Astrocyte (in vitro differentiated cells and primary cell): ENCODE results near the gene STYK1. TPM values are rescaled to one million over a fixed set of nuclear protein-coding genes. Genes with fewer than 3 reads are reported as not detected.
"Not testable (repeated sequence)": the region's sequence is repeated elsewhere in the genome, so short reads cannot be mapped to it uniquely, and the experiment has no call there.

Source experiments
- DNase-seq: peaks from one replicate; pipeline ENCODE4 v3.0.0-alpha.2; 2010; ENCODE audit warnings: low read depth
- FAIRE-seq: peaks from 2 replicates; lab custom pipeline; 2011; peaks lifted over from hg19 to GRCh38; lab: Jason Lieb, UNC
- H2AFZ ChIP-seq: 2 replicates; pipeline ENCODE4 v1.6.0; 2012; ENCODE audit warnings: low read depth, low read length, inconsistent platforms
- H3K27ac ChIP-seq: 2 replicates; pipeline ENCODE4 v1.5.1; 2011; ENCODE audit warnings: low read depth, low read length, inconsistent platforms
- H3K27me3 ChIP-seq: 2 replicates; pipeline ENCODE4 v1.6.0; 2011; ENCODE audit warnings: low read length, inconsistent platforms; ENCODE audit not compliant: insufficient read depth
- H3K36me3 ChIP-seq: 2 replicates; pipeline ENCODE4 v1.5.1; 2011; ENCODE audit warnings: low read length, inconsistent platforms; ENCODE audit not compliant: insufficient read depth
- H3K4me1 ChIP-seq: 2 replicates; pipeline ENCODE4 v1.5.1; 2011; ENCODE audit warnings: low read length, inconsistent platforms; ENCODE audit not compliant: insufficient read depth
- H3K4me2 ChIP-seq: 2 replicates; pipeline ENCODE4 v1.6.0; 2012; ENCODE audit warnings: low read length, inconsistent platforms
- H3K4me3 ChIP-seq: 2 replicates; pipeline ENCODE4 v1.5.1; 2011; ENCODE audit warnings: low read depth, mild to moderate bottlenecking, low read length, inconsistent platforms; ENCODE audit not compliant: insufficient read depth
- H3K79me2 ChIP-seq: 2 replicates; pipeline ENCODE4 v1.6.0; 2012; ENCODE audit warnings: mild to moderate bottlenecking, low read length, inconsistent platforms; ENCODE audit not compliant: insufficient read depth
- H3K9ac ChIP-seq: 2 replicates; pipeline ENCODE4 v1.6.0; 2012; ENCODE audit warnings: mild to moderate bottlenecking, low read length, inconsistent platforms
- H3K9me3 ChIP-seq: 2 replicates; pipeline ENCODE4 v1.5.1; 2012; ENCODE audit warnings: low read depth, mild to moderate bottlenecking, low read length, inconsistent platforms; ENCODE audit not compliant: insufficient read depth
- H4K20me1 ChIP-seq: 2 replicates; pipeline ENCODE4 v1.6.0; 2012; ENCODE audit warnings: low read length, inconsistent platforms; ENCODE audit not compliant: insufficient read depth
- H3K27ac Mint-ChIP-seq: one replicate; pipeline ENCODE4 v1.8.0; 2021; ENCODE audit warnings: mild to moderate bottlenecking, mixed read lengths; ENCODE audit not compliant: unreplicated experiment
- H3K27me3 Mint-ChIP-seq: one replicate; pipeline ENCODE4 v1.8.0; 2021; ENCODE audit warnings: low read depth, mixed read lengths; ENCODE audit not compliant: unreplicated experiment
- H3K36me3 Mint-ChIP-seq: one replicate; pipeline ENCODE4 v1.8.0; 2021; ENCODE audit warnings: low read depth, mixed read lengths; ENCODE audit not compliant: unreplicated experiment
- H3K4me1 Mint-ChIP-seq: one replicate; pipeline ENCODE4 v1.8.0; 2021; ENCODE audit warnings: low read depth, mixed read lengths; ENCODE audit not compliant: unreplicated experiment
- H3K4me3 Mint-ChIP-seq: one replicate; pipeline ENCODE4 v1.8.0; 2021; ENCODE audit warnings: mild to moderate bottlenecking, moderate library complexity, mixed read lengths; ENCODE audit not compliant: unreplicated experiment
- H3K9me3 Mint-ChIP-seq: one replicate; pipeline ENCODE4 v1.8.0; 2021; ENCODE audit warnings: mild to moderate bottlenecking, mixed read lengths; ENCODE audit not compliant: unreplicated experiment
- EZH2 ChIP-seq: IDR thresholded peaks from 2 replicates; pipeline ENCODE4 v1.6.1; 2012; ENCODE audit warnings: mild to moderate bottlenecking, low read length, inconsistent platforms; ENCODE audit not compliant: insufficient read depth
- total RNA-seq: library from RNA; stranded (reverse); gene quantifications from 2 replicates; pipeline ENCODE4 v1.2.1, GENCODE V29; 2021
- TF ChIP-seq, protein P1 (sequence below): IDR thresholded peaks from 2 replicates; pipeline ENCODE4 v1.5.1; 2011; ENCODE audit warnings: low read depth, mild to moderate bottlenecking, inconsistent platforms, low read length, moderate library complexity; ENCODE audit not compliant: insufficient read depth

STYK1 gene
- total RNA-seq, 1 donor from 2014 or later, result 2.9 TPM

DNA sequence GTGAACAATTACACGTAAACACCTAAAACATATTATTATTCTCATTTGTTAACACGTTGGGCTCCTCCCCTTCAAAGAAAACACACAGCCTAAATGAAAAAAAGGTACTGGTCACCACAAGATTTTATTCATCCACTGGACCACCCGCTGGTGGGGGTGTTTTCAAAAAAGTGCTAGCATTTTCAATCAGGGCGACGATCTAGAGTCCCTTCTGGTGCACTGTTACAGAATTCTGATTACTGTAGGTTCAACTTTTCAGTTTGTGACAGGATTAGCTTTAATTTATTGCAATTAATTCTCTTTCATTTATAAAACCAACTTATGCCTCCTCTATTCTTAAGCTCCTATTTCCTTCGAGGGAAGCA lies 60.9 kb downstream of the STYK1 start:
- no peaks in the 10 kb centered on the region for H3K27me3 ChIP-seq
- no peak for FAIRE-seq
- H3K4me1 Mint-ChIP-seq, result peaks cover 13% of the 10 kb centered on the region
- H3K27ac Mint-ChIP-seq, result peak overlapping the region; percentile 99
- peak overlapping the region; percentile 78 for H3K4me3 ChIP-seq
- peaks cover 10% of the 10 kb centered on the region for H3K4me1 ChIP-seq
- peak overlapping the region; percentile 97 for H3K27ac ChIP-seq
- peak overlapping the region; percentile 98 for H3K4me3 Mint-ChIP-seq
- H3K9ac ChIP-seq, result peak overlapping the region; percentile 94
- peaks cover 14% of the 10 kb centered on the region for H3K36me3 ChIP-seq
- no peaks in the 10 kb centered on the region for H3K36me3 Mint-ChIP-seq
- peak overlapping the region; percentile 79 for H2AFZ ChIP-seq
- no peaks in the 10 kb centered on the region for H3K9me3 Mint-ChIP-seq
- H3K79me2 ChIP-seq, result peaks cover 28% of the 10 kb centered on the region
- no peaks in the 10 kb centered on the region for H3K9me3 ChIP-seq
- TF ChIP-seq, protein P1, sequence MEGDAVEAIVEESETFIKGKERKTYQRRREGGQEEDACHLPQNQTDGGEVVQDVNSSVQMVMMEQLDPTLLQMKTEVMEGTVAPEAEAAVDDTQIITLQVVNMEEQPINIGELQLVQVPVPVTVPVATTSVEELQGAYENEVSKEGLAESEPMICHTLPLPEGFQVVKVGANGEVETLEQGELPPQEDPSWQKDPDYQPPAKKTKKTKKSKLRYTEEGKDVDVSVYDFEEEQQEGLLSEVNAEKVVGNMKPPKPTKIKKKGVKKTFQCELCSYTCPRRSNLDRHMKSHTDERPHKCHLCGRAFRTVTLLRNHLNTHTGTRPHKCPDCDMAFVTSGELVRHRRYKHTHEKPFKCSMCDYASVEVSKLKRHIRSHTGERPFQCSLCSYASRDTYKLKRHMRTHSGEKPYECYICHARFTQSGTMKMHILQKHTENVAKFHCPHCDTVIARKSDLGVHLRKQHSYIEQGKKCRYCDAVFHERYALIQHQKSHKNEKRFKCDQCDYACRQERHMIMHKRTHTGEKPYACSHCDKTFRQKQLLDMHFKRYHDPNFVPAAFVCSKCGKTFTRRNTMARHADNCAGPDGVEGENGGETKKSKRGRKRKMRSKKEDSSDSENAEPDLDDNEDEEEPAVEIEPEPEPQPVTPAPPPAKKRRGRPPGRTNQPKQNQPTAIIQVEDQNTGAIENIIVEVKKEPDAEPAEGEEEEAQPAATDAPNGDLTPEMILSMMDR, result no peak
- no peak for TF ChIP-seq EZH2
- H3K27me3 Mint-ChIP-seq, result no peaks in the 10 kb centered on the region
- H3K4me2 ChIP-seq, result peak overlapping the region; percentile 87
- H4K20me1 ChIP-seq, result no peaks in the 10 kb centered on the region
- DNase-seq, result no peak

DNA sequence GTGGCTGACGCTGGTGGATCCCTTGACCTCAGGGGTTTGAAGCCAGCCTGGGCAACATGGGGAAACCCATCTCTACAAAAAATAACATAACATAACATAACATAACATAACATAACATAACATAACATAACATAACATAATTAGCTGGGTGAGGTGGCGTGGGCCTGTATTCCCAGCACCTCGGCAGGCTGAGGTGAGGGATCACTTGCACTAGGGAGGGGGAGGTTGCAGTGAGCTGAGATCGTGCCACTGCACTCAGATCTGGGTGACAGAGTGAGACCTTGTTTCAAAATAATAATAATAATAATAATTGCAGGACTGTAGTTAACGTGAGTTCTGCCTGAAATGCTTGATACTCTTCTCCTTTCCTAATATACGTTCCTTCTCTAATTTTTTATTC lies 61.7 kb downstream of the STYK1 start:
- Histone ChIP-seq H3K9ac (peak overlapping the region; percentile 94), H3K4me2 (peak overlapping the region; percentile 87), H4K20me1 (no peaks in the 10 kb centered on the region), H3K4me3 (peak overlapping the region; percentile 78), H3K9me3 (no peaks in the 10 kb centered on the region), H3K36me3 (peaks cover 21% of the 10 kb centered on the region), H3K4me1 (peaks cover 7% of the 10 kb centered on the region), H3K79me2 (peaks cover 28% of the 10 kb centered on the region), H2AFZ (no peak overlapping the region), H3K27ac (peak overlapping the region; percentile 97), H3K27me3 (no peaks in the 10 kb centered on the region)
- H3K4me1 Mint-ChIP-seq, result peaks cover 5% of the 10 kb centered on the region
- H3K9me3 Mint-ChIP-seq, result no peaks in the 10 kb centered on the region
- H3K4me3 Mint-ChIP-seq, result peak overlapping the region; percentile 98
- H3K36me3 Mint-ChIP-seq, result no peaks in the 10 kb centered on the region
- TF ChIP-seq, protein P1, result no peak
- TF ChIP-seq EZH2, result no peak
- H3K27ac Mint-ChIP-seq, result peak overlapping the region; percentile 99
- DNase-seq, result no peak
- FAIRE-seq, result no peak
- no peaks in the 10 kb centered on the region for H3K27me3 Mint-ChIP-seq

DNA sequence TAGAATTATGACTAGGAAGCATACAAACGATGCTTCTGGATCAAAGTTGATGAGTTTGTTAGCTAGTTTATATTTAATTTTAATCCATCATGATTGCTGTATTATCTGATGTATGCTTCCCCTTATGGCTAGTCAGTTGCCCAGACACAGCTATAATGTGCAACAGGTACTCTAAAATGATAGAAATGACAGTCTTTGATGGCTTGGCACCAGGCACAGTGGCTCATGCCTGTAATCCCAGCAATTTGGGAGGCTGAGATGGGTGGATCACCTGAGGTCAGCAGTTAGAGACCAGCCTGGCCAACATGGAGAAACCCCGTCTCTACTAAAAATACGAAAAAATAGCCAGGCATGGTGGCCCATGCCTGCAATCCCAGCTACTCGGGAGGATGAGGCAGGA lies 62.6 kb downstream of the STYK1 start:
- H3K79me2 ChIP-seq, result peaks cover 28% of the 10 kb centered on the region
- not testable (repeated sequence) for H3K27me3 ChIP-seq, H3K27me3 Mint-ChIP-seq, H3K36me3 Mint-ChIP-seq, H3K27ac ChIP-seq, H3K4me3 ChIP-seq, H3K4me1 ChIP-seq, H2AFZ ChIP-seq, H3K27ac Mint-ChIP-seq, H3K4me2 ChIP-seq, H3K9me3 Mint-ChIP-seq, H3K4me3 Mint-ChIP-seq, H4K20me1 ChIP-seq, H3K4me1 Mint-ChIP-seq, H3K9ac ChIP-seq, FAIRE-seq, H3K9me3 ChIP-seq, DNase-seq
- peaks cover 23% of the 10 kb centered on the region for H3K36me3 ChIP-seq
